HG03175 (cell line): ENCODE data around the gene PCDHB6.
"Not testable (repeated sequence)": the region's sequence is repeated elsewhere in the genome, so short reads cannot be mapped to it uniquely, and the experiment has no call there.

Experiments
- ATAC-seq: cut with Tn5 transposase; IDR thresholded peaks from one replicate; pipeline ENCODE4 v1.9.1; 2021; ENCODE audit warnings: mild to moderate bottlenecking, moderate library complexity; ENCODE audit not compliant: unreplicated experiment

Gene PCDHB6

DNA sequence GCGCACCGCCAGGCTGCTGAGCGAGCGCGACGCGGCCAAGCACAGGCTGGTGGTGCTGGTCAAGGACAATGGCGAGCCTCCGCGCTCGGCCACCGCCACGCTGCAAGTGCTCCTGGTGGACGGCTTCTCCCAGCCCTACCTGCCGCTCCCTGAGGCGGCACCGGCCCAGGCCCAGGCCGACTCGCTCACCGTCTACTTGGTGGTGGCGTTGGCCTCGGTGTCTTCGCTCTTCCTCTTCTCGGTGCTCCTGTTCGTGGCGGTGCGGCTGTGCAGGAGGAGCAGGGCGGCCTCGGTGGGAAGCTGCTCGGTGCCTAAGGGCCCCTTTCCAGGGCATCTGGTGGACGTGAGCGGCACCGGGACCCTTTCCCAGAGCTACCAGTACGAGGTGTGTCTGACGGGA, 51.8 kb downstream of the PCDHB6 start:
- not testable (repeated sequence) for ATAC-seq
